ENCODE results near the gene ZNF136.

DNA sequence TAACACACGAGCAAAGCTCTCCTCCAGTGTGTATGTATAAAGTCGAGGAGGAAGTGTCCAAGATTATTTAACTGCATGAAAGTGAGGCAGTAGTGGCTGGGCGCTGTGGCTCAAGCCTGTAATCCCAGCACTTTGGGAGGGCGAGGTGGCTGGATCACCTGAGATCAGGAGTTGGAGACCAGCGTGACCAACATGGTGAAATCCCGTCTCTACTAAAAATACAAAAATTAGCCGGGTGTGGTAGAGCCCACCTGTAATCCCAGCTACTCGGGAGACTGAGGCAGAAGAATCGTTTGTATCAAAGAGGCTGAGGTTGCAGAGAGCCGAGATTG is 21.5 kb upstream of the ZNF136 start:
- TF ChIP-seq TP53 (CRISPR knock-in tag; IDR thresholded peaks at IDR 0.05) (no peak), STAT6 (CRISPR knock-in tag; conservative IDR thresholded peaks at IDR 0.05; ENCODE audit: low read depth) (no peak), CBFB (CRISPR knock-in tag; IDR thresholded peaks at IDR 0.05; ENCODE audit: low read depth) (no peak), SP1 (CRISPR knock-in tag; conservative IDR thresholded peaks at IDR 0.05) (no peak), ATF2 (CRISPR knock-in tag; IDR thresholded peaks at IDR 0.05; ENCODE audit: borderline replicate concordance, low read depth) (no peak), FOXP1 (CRISPR knock-in tag; IDR thresholded peaks at IDR 0.05; ENCODE audit: borderline replicate concordance) (no peak), CREB1 (CRISPR knock-in tag; IDR thresholded peaks at IDR 0.05) (no peak), CREM (CRISPR knock-in tag; IDR thresholded peaks at IDR 0.05) (no peak), SMAD4 (CRISPR knock-in tag; IDR thresholded peaks at IDR 0.05) (no peak), E2F1 (CRISPR knock-in tag; IDR thresholded peaks at IDR 0.05) (no peak), USF2 (CRISPR knock-in tag; IDR thresholded peaks at IDR 0.05) (no peak)
- TF ChIP-seq, protein P1, sequence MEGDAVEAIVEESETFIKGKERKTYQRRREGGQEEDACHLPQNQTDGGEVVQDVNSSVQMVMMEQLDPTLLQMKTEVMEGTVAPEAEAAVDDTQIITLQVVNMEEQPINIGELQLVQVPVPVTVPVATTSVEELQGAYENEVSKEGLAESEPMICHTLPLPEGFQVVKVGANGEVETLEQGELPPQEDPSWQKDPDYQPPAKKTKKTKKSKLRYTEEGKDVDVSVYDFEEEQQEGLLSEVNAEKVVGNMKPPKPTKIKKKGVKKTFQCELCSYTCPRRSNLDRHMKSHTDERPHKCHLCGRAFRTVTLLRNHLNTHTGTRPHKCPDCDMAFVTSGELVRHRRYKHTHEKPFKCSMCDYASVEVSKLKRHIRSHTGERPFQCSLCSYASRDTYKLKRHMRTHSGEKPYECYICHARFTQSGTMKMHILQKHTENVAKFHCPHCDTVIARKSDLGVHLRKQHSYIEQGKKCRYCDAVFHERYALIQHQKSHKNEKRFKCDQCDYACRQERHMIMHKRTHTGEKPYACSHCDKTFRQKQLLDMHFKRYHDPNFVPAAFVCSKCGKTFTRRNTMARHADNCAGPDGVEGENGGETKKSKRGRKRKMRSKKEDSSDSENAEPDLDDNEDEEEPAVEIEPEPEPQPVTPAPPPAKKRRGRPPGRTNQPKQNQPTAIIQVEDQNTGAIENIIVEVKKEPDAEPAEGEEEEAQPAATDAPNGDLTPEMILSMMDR (IDR thresholded peaks at IDR 0.05): 0 out of 2 replicates have a peak, but pooled peaks have one; percentile 6
- TF ChIP-seq, protein P2, sequence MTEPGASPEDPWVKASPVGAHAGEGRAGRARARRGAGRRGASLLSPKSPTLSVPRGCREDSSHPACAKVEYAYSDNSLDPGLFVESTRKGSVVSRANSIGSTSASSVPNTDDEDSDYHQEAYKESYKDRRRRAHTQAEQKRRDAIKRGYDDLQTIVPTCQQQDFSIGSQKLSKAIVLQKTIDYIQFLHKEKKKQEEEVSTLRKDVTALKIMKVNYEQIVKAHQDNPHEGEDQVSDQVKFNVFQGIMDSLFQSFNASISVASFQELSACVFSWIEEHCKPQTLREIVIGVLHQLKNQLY (CRISPR knock-in tag; IDR thresholded peaks at IDR 0.05): no peak
